IMR-90 (cell line): ENCODE data around the gene ELOB. TPM values are rescaled to one million over a fixed set of nuclear protein-coding genes. Genes with fewer than 3 reads are reported as not detected.

Source experiments
- ATAC-seq: fragments of 200-7000 bp; cut with Tn5 transposase; 2 replicates; pipeline ENCODE4 v1.9.1; 2020; ENCODE audit warnings: low read depth, mild to moderate bottlenecking, moderate library complexity
- BruUV-seq: library from RNA; stranded (reverse); fragments of 400-500 nt; replicated peaks from 2 replicates; lab custom pipeline; 2021; lab: Mats Ljungman, UMichigan
- CTCF ChIA-PET: fragments of 300-600 bp; formaldehyde crosslinking; extraction: SDS; loops from one replicate; lab custom pipeline; 2021; ENCODE audit warnings: antibody characterized with exemption; lab: Yijun Ruan, JAX
- POLR2A ChIA-PET: fragments of 300-600 bp; sonication (Branson Sonifier 250); formaldehyde crosslinking; loops from one replicate; lab custom pipeline; 2022; ENCODE audit warnings: antibody characterized with exemption; ENCODE audit not compliant: unreplicated experiment; lab: Charles Lee
- DNase-seq: peaks from one replicate; pipeline ENCODE4 v3.0.0; 2013
- H2AFZ ChIP-seq: replicated peaks from 2 replicates; pipeline ENCODE3; 2013; ENCODE audit warnings: low read length, mild to moderate bottlenecking; ENCODE audit not compliant: poor library complexity
- H2AK5ac ChIP-seq: 2 replicates; pipeline ENCODE4 v1.6.1; 2013; ENCODE audit warnings: low read depth, low read length, inconsistent platforms
- H2AK9ac ChIP-seq: replicated peaks from 2 replicates; pipeline ENCODE3; 2013; ENCODE audit warnings: mild to moderate bottlenecking, low read depth, low read length, moderate library complexity; ENCODE audit not compliant: poor library complexity
- H2BK120ac ChIP-seq: 2 replicates; pipeline ENCODE4 v1.6.1; 2013; ENCODE audit warnings: low read depth, low read length, inconsistent platforms
- H2BK15ac ChIP-seq: 3 replicates; pipeline ENCODE4 v1.6.1; 2013; ENCODE audit warnings: low read depth, low read length, inconsistent platforms
- H2BK20ac ChIP-seq: 2 replicates; pipeline ENCODE4 v1.6.1; 2013; ENCODE audit warnings: low read depth, mild to moderate bottlenecking, inconsistent platforms, low read length, moderate library complexity
- H2BK5ac ChIP-seq: 2 replicates; pipeline ENCODE4 v1.6.1; 2013; ENCODE audit warnings: mild to moderate bottlenecking, low read depth, low read length, inconsistent platforms; ENCODE audit not compliant: poor library complexity, severe bottlenecking
- H3K14ac ChIP-seq: replicated peaks from 2 replicates; pipeline ENCODE4 v1.6.1; 2013; ENCODE audit warnings: low read depth, low read length, inconsistent platforms
- H3K18ac ChIP-seq: 2 replicates; pipeline ENCODE4 v1.6.1; 2013; ENCODE audit warnings: low read depth, low read length, control low read depth
- H3K23ac ChIP-seq: 2 replicates; pipeline ENCODE4 v1.6.1; 2013; ENCODE audit warnings: low read depth, low read length, inconsistent platforms
- H3K27ac ChIP-seq: 2 replicates; pipeline ENCODE4 v1.5.1; 2013; ENCODE audit warnings: mild to moderate bottlenecking, control low read depth, low read length; ENCODE audit not compliant: insufficient read depth
- H3K27me3 ChIP-seq: 2 replicates; pipeline ENCODE4 v1.6.1; 2013; ENCODE audit warnings: low read length; ENCODE audit not compliant: control insufficient read depth, insufficient read depth
- H3K36me3 ChIP-seq: 2 replicates; pipeline ENCODE4 v1.6.1; 2013; ENCODE audit warnings: low read length, mixed read lengths; ENCODE audit not compliant: control insufficient read depth, insufficient read depth
- H3K4ac ChIP-seq: 2 replicates; pipeline ENCODE4 v1.6.1; 2013; ENCODE audit warnings: low read depth, low read length, inconsistent platforms
- H3K4me1 ChIP-seq: 2 replicates; pipeline ENCODE4 v1.6.1; 2013; ENCODE audit warnings: low read length, mixed read lengths; ENCODE audit not compliant: control insufficient read depth, insufficient read depth
- H3K4me2 ChIP-seq: 2 replicates; pipeline ENCODE4 v1.6.1; 2013; ENCODE audit warnings: low read depth, mild to moderate bottlenecking, control low read depth, low read length, moderate library complexity
- H3K4me3 ChIP-seq: 2 replicates; pipeline ENCODE4 v1.5.1; 2013; ENCODE audit warnings: low read depth, mild to moderate bottlenecking, control low read depth, low read length, moderate library complexity; ENCODE audit not compliant: insufficient read depth
- H3K56ac ChIP-seq: 2 replicates; pipeline ENCODE4 v1.6.1; 2013; ENCODE audit warnings: low read length, inconsistent platforms; ENCODE audit not compliant: insufficient read depth; ENCODE audit errors: extremely low read depth
- H3K79me1 ChIP-seq, 2 experiments: 2 replicates each; pipeline ENCODE4 v1.6.1; 2013; ENCODE audit warnings: low read length in 2 of 2, inconsistent platforms in 1 of 2, low read depth in 1 of 2
- H3K9ac ChIP-seq: 2 replicates; pipeline ENCODE4 v1.6.1; 2013; ENCODE audit warnings: low read depth, low read length, control low read depth
- H3K9me1 ChIP-seq: 2 replicates; pipeline ENCODE4 v1.6.1; 2013; ENCODE audit warnings: low read length, inconsistent platforms; ENCODE audit not compliant: insufficient read depth
- H3K9me3 ChIP-seq: 2 replicates; pipeline ENCODE4 v1.6.1; 2013; ENCODE audit warnings: low read length; ENCODE audit not compliant: control insufficient read depth, insufficient read depth
- H4K20me1 ChIP-seq: 2 replicates; pipeline ENCODE4 v1.6.1; 2013; ENCODE audit warnings: low read length, inconsistent platforms; ENCODE audit not compliant: insufficient read depth
- H4K5ac ChIP-seq: 2 replicates; pipeline ENCODE4 v1.6.1; 2013; ENCODE audit warnings: mild to moderate bottlenecking, low read depth, low read length, control low read depth
- H4K8ac ChIP-seq, 2 experiments: 2 replicates each; pipeline ENCODE4 v1.6.1; 2013; ENCODE audit warnings: low read depth in 2 of 2, low read length in 2 of 2, control low read depth in 1 of 2, inconsistent platforms in 1 of 2
- H4K91ac ChIP-seq: 2 replicates; pipeline ENCODE4 v1.6.1; 2013; ENCODE audit warnings: low read depth, low read length, inconsistent platforms; ENCODE audit not compliant: insufficient read depth
- USF2 ChIP-seq: fragments of 150-350 bp; IDR thresholded peaks from 2 replicates; pipeline ENCODE4 v1.6.1; 2017; ENCODE audit warnings: mild to moderate bottlenecking, antibody characterized with exemption, low read length, low read depth
- WGBS, 2 experiments: methylation state at CpG; one replicate each; pipeline versions ENCODE4 v1.1.5 to v1.1.7; 2013; ENCODE audit warnings: missing lambda C conversion rate in 2 of 2; ENCODE audit not compliant: insufficient read length in 1 of 2; ENCODE audit errors: extremely low coverage in 2 of 2; 5-methylcytosine and 5-hydroxymethylcytosine counted together
- dilution Hi-C: fragments of 300-500 bp; cut with HindIII; formaldehyde crosslinking; loops from one replicate; pipeline ENCODE4 v1.14.3; 2018; ENCODE audit warnings: low sequenced_read_pairs; ENCODE audit not compliant: unreplicated experiment
- in situ Hi-C: fragments of 300-500 bp; cut with MboI; formaldehyde crosslinking; loops from 3 replicates; pipeline ENCODE4 v1.14.3; 2019; ENCODE audit warnings: low sequenced_read_pairs, inconsistent platforms, mixed read lengths
- intact Hi-C: fragments of 100-400 bp; cut with micrococcal nuclease; formaldehyde crosslinking; loops from 2 replicates; pipeline ENCODE4 v1.10.0; 2022
- polyA plus RNA-seq, 3 experiments: library from polyadenylated mRNA; depleted of rRNA; stranded (reverse); fragments of >200 nt; gene quantifications; 2 replicates each; pipeline ENCODE4 v1.2.3, GENCODE V29; 2012; ENCODE audit warnings: low replicate concordance in 1 of 3
- total RNA-seq: library from RNA; depleted of rRNA; stranded (reverse); fragments of >200 nt; gene quantifications from 2 replicates; pipeline ENCODE4 v1.2.3, GENCODE V29; 2012

Gene ELOB
- total and polyA plus RNA-seq, 2 of the 4 experiments (the other 2 are of a cell fraction), result 442 to 5,859 TPM

GRCh38 chr16:2791174-2791573, 14.1 kb upstream of the ELOB start:
- no peak for TF ChIP-seq USF2
- DNase-seq (no peak), ATAC-seq (no peak)
- H3K4me1 ChIP-seq, result no peaks in the 10 kb centered on the region
- H3K79me1 ChIP-seq, result no peaks in the 10 kb centered on the region
- no peak overlapping the region for H3K27ac ChIP-seq
- no peak overlapping the region for H3K4ac ChIP-seq
- H4K20me1 ChIP-seq, result no peaks in the 10 kb centered on the region
- ChIA-PET CTCF (no interaction called here), POLR2A (no interaction called here)
- H3K36me3 ChIP-seq, result no peaks in the 10 kb centered on the region
- no TSS peak for BruUV-seq
- WGBS, 2 experiments, result no CpG with 5 or more reads among the region's 8 CpGs
- no peak overlapping the region for H4K91ac ChIP-seq
- dilution Hi-C loops (no loop called here), intact Hi-C loops (loop anchor here (5.0 kb wide), 1 partner anchor 46 kb away; no protein-coding TSS in a partner anchor), in situ Hi-C loops (no loop called here)
- H3K14ac ChIP-seq, result no peak overlapping the region
- H2AK9ac ChIP-seq, result no peak overlapping the region
- H3K18ac ChIP-seq, result no peak overlapping the region
- H2BK15ac ChIP-seq, result no peak overlapping the region
- H3K9me1 ChIP-seq, result no peaks in the 10 kb centered on the region
- H2BK20ac ChIP-seq, result no peak overlapping the region
- H2AFZ ChIP-seq, result no peak overlapping the region
- no peak overlapping the region for H3K4me3 ChIP-seq
- H3K27me3 ChIP-seq, result peaks cover 48% of the 10 kb centered on the region
- no peak overlapping the region for H4K5ac ChIP-seq
- H3K9me3 ChIP-seq, result no peaks in the 10 kb centered on the region
- H2AK5ac ChIP-seq, result no peak overlapping the region
- no peak overlapping the region for H3K9ac ChIP-seq
- H3K23ac ChIP-seq, result no peak overlapping the region
- no peak overlapping the region for H3K4me2 ChIP-seq
- no peak overlapping the region for H2BK120ac ChIP-seq
- no peak overlapping the region for H4K8ac ChIP-seq
- no peak overlapping the region for H2BK5ac ChIP-seq
- H3K56ac ChIP-seq, result no peak overlapping the region
